Measurements from ENCODE around the gene VSNL1.
A peak's percentile ranks its signal among the peaks of the same experiment; 100 is the strongest.

The VSNL1 gene

GRCh38 chr2:17517481-17518211 lies 22.9 kb upstream of the VSNL1 start:
- Histone ChIP-seq H3K9me3 (no peaks in the 10 kb centered on the region), H3K27me3 (peaks cover 37% of the 10 kb centered on the region), H3K4me1 (no peaks in the 10 kb centered on the region), H3K4me3 (ENCODE audit: low read depth, low read length) (peak overlapping the region; percentile 50), H3K36me3 (no peaks in the 10 kb centered on the region)
- no peak for DNase-seq
- TF ChIP-seq, protein P1, sequence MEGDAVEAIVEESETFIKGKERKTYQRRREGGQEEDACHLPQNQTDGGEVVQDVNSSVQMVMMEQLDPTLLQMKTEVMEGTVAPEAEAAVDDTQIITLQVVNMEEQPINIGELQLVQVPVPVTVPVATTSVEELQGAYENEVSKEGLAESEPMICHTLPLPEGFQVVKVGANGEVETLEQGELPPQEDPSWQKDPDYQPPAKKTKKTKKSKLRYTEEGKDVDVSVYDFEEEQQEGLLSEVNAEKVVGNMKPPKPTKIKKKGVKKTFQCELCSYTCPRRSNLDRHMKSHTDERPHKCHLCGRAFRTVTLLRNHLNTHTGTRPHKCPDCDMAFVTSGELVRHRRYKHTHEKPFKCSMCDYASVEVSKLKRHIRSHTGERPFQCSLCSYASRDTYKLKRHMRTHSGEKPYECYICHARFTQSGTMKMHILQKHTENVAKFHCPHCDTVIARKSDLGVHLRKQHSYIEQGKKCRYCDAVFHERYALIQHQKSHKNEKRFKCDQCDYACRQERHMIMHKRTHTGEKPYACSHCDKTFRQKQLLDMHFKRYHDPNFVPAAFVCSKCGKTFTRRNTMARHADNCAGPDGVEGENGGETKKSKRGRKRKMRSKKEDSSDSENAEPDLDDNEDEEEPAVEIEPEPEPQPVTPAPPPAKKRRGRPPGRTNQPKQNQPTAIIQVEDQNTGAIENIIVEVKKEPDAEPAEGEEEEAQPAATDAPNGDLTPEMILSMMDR (IDR thresholded peaks at IDR 0.05; ENCODE audit: low read depth, low read length) = no peak

- Histone ChIP-seq H3K4me1 (no peaks in the 10 kb centered on the region), H3K27me3 (peaks cover 37% of the 10 kb centered on the region), H3K9me3 (no peaks in the 10 kb centered on the region), H3K36me3 (no peaks in the 10 kb centered on the region), H3K4me3 (ENCODE audit: low read depth, low read length) (peak within 1 kb of the TSS; percentile 50)
- TF ChIP-seq, protein P1 (IDR thresholded peaks at IDR 0.05; ENCODE audit: low read depth, low read length) = no peak
- DNase-seq = peak; percentile 81
Measured at GRCh38 chr2:17518212-17519154, 22.0 kb upstream of the VSNL1 start, which contains the start of gene RAD51AP2. RAD51AP2 (minus strand) TSS chr2:17518440; CDS start chr2:17518415, 25 bp downstream.

DNA sequence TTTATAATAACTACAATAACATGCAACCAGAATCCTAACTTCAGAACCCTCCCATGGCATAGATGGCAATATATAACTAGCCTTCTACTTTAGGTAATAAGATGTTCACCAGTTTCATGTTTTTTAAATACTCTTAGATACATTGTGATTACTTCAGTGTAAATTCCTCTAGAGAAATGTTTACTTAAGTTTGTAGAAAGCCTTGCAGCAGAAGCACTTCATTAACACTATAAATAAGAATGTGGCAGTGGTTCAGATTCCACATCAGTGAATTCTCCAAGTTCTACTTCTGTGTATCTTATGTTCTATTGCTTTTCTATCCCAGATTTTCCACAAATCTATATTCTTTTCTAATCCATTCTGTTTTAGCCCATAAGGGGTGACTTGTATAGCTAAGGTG lies 21.0 kb upstream of the VSNL1 start:
- peaks cover 41% of the 10 kb centered on the region for H3K27me3 ChIP-seq
- H3K9me3 ChIP-seq = no peaks in the 10 kb centered on the region
- TF ChIP-seq, protein P1 (IDR thresholded peaks at IDR 0.05; ENCODE audit: low read depth, low read length) = no peak
- no peak overlapping the region for H3K4me3 ChIP-seq (ENCODE audit: low read depth, low read length)
- H3K4me1 ChIP-seq = no peaks in the 10 kb centered on the region
- DNase-seq = no peak
- no peaks in the 10 kb centered on the region for H3K36me3 ChIP-seq

GRCh38 chr2:17520761-17521160 lies 19.7 kb upstream of the VSNL1 start:
- H3K36me3 ChIP-seq = no peaks in the 10 kb centered on the region
- H3K4me3 ChIP-seq (ENCODE audit: low read depth, low read length) = no peak overlapping the region
- H3K27me3 ChIP-seq = peaks cover 51% of the 10 kb centered on the region
- no peak for DNase-seq
- H3K4me1 ChIP-seq = no peaks in the 10 kb centered on the region
- TF ChIP-seq, protein P1 (IDR thresholded peaks at IDR 0.05; ENCODE audit: low read depth, low read length) = no peak
- no peaks in the 10 kb centered on the region for H3K9me3 ChIP-seq

DNA sequence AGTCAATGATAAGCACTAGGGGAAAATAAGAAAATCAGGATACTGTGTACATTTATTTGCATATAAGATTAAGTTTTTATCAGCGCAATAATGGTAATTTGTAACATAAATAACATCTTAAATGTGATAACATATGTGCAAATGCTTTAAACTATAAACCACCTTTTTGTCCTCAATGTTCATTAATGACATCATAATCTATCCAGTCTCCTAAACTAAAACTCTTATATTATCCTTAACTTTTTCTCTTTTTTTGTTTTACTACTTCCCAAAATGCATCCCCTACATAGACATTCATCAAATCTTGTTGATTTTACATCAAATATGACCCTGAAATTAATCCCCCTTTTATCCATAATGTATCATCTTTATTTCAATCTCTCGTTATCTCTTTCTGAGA lies 18.9 kb upstream of the VSNL1 start:
- H3K4me1 ChIP-seq = no peaks in the 10 kb centered on the region
- no peaks in the 10 kb centered on the region for H3K36me3 ChIP-seq
- H3K9me3 ChIP-seq = no peaks in the 10 kb centered on the region
- peaks cover 49% of the 10 kb centered on the region for H3K27me3 ChIP-seq
- TF ChIP-seq, protein P1 (IDR thresholded peaks at IDR 0.05; ENCODE audit: low read depth, low read length) = no peak
- no peak for DNase-seq
- no peak overlapping the region for H3K4me3 ChIP-seq (ENCODE audit: low read depth, low read length)
